Central memory CD8-positive, alpha-beta T cell (primary cell): Measurements from ENCODE around the gene CPSF4.

Source experiments
- ATAC-seq: fragments of 150-1000 bp; cut with Tn5 transposase; replicated peaks from 2 replicates; pipeline ENCODE4 v1.10.0; 2022; ENCODE audit warnings: mild to moderate bottlenecking, moderate FRiP score, moderate number of reproducible peaks; ENCODE audit not compliant: poor library complexity, severe bottlenecking; ENCODE audit errors: extremely low read depth
- DNase-seq, 2 donors: peaks; one replicate each; pipeline ENCODE4 v3.0.0; 2021; ENCODE audit warnings: low spot score in 2 of 2
- H3K27ac Mint-ChIP-seq: one replicate; pipeline ENCODE4 v1.8.0; 2022; ENCODE audit warnings: low read depth, mild to moderate bottlenecking, moderate library complexity, mixed read lengths
- H3K27me3 Mint-ChIP-seq: one replicate; pipeline ENCODE4 v1.8.0; 2022; ENCODE audit warnings: mixed read lengths
- H3K36me3 Mint-ChIP-seq: one replicate; pipeline ENCODE4 v1.8.0; 2022; ENCODE audit warnings: mild to moderate bottlenecking, moderate library complexity, mixed read lengths; ENCODE audit not compliant: insufficient read depth
- H3K4me1 Mint-ChIP-seq: one replicate; pipeline ENCODE4 v1.8.0; 2022; ENCODE audit warnings: mixed read lengths
- H3K4me3 Mint-ChIP-seq: one replicate; pipeline ENCODE4 v1.8.0; 2022; ENCODE audit warnings: mild to moderate bottlenecking, moderate library complexity, mixed read lengths
- H3K9me3 Mint-ChIP-seq: one replicate; pipeline ENCODE4 v1.8.0; 2022; ENCODE audit warnings: mixed read lengths

CPSF4 gene

DNA sequence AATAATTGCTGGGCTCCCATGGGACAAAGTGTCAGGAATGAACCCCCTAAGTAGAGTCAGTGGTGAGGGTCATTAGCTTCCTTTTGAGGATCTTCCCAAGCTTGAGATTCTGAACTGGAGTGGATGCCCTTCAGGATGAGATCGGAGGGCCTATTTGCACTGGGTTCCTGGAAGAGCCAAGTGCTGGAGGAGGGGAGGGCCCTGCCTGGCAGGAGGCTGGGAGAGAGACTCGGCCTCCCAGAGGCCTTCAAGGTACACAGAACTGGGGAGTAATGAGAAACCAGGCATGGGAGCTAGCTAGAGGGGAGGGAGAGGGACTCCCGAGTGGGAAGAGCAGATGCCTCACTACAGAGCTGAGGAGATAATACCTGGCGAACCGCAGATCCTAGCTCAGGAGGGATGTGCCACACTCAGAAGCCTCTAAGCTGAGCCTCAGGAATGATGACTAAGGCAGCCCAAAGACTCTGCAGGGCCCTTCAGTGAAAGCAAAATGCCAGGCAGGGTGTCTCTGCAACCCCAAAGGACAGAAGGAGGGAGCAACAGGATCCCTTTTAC, 39.8 kb upstream of the CPSF4 start:
- ATAC-seq (no peak), DNase-seq (no peak)
- Mint-ChIP-seq H3K36me3 (peaks cover 63% of the 10 kb centered on the region), H3K9me3 (no peaks in the 10 kb centered on the region), H3K27ac (peak overlapping the region; percentile 75), H3K4me3 (no peak overlapping the region), H3K27me3 (no peaks in the 10 kb centered on the region), H3K4me1 (peaks cover 40% of the 10 kb centered on the region)

DNA sequence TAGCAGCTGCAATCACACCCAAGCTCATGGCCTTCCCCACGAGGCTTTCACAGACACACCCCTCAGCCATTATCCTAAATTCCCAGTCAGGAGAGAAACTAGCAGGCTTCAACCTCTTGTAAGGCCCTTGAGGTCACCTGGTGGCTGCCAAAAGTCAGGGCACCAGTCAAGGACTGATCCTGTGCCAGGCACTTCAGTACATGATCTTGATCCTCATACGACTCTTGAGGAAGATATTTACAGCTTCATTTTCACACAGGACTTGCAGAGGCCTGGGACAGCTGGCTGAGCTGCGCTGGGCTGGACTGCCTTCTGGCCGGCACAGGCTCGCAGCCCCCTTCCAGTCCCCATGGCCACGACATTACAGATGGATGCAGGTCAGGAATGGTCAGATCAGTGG, 39.1 kb upstream of the CPSF4 start:
- H3K27me3 Mint-ChIP-seq, result no peaks in the 10 kb centered on the region
- peak overlapping the region; percentile 75 for H3K27ac Mint-ChIP-seq
- no peak for ATAC-seq
- H3K4me1 Mint-ChIP-seq, result peaks cover 41% of the 10 kb centered on the region
- H3K9me3 Mint-ChIP-seq, result no peaks in the 10 kb centered on the region
- no peak for DNase-seq
- H3K36me3 Mint-ChIP-seq, result peaks cover 58% of the 10 kb centered on the region
- H3K4me3 Mint-ChIP-seq, result no peak overlapping the region

DNA sequence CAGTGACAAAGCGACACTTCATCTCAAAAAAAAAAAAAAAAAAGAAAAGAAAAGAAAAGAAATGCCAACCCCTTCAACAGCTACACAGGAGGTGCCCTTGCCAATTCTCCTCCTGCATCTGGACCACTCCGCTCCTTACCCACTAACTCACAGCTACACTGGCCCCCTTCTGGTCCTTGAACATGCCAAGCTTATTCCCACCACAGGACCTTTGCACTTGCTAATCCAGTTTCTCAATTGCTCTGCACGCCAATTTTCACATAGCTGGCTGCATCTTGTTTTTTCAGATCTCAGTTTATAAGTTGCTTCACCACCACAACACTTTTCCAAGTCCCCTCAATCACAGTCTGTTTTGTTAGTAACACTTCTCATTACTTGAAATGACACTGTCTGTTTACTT, 35.9 kb upstream of the CPSF4 start:
- Mint-ChIP-seq H3K36me3 (peaks cover 44% of the 10 kb centered on the region), H3K4me3 (no peak overlapping the region), H3K27me3 (no peaks in the 10 kb centered on the region), H3K4me1 (peaks cover 51% of the 10 kb centered on the region), H3K9me3 (no peaks in the 10 kb centered on the region), H3K27ac (peak overlapping the region; percentile 38)
- no peak for ATAC-seq
- no peak for DNase-seq

DNA sequence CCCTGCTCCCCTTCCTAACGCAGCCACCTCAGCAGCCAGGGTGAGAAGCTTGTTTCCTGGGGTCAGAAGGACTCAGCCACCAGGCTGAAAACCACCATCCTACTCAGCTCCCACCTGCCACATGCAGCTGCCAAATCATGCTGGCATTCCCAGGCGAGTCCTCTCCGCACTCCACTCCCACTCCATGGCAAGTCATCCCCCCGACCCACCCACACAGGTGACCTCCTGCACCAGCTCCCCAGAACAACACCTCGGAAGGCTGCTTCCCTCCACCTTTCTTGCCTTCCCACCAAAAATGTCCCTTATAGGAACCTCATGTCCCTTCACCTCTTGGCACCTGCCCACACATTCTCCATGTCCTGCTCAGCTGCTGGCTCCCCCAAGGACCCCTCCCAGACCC, 35.0 kb upstream of the CPSF4 start:
- no peak for ATAC-seq
- peaks cover 49% of the 10 kb centered on the region for H3K36me3 Mint-ChIP-seq
- peaks cover 48% of the 10 kb centered on the region for H3K4me1 Mint-ChIP-seq

DNA sequence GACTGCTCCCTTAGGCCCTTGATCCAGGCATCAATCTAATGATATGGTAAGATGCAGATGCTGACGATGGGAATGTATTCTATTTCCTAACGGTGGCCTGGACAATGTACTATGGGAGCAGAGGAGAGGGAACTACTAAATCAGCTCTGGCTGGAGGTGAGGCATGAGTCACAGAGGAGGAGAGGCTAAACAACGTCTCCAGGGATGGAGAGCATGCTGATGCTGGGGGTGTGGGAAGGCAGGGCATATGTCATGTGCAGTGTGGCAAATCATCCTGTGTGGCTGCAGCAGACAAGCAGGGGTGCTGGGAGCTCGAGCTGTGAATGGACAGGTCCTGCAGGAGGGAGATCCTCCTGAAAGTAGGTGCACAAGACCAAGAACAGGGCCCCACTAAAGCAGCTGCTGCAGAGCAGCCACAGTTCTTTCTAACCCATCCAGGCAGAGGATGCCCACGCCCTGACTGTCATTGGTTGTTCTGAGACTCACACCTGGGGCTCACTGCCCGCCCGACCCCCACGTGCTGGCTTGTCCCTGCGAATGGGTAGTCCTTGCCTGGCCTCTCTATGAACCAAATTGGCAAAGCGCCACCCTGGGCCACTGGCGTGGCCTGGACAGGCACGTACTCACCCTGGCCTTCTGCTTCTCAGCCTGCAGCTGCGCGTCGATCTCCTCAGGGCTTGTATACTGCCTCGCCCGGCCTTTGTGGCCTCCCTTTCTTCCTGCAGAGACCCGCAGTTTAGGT, 34.3 kb upstream of the CPSF4 start:
- ATAC-seq, result no peak
- Mint-ChIP-seq H3K4me1 (peaks cover 50% of the 10 kb centered on the region), H3K4me3 (no peak overlapping the region), H3K27ac (no peak overlapping the region), H3K36me3 (peaks cover 52% of the 10 kb centered on the region), H3K27me3 (no peaks in the 10 kb centered on the region), H3K9me3 (no peaks in the 10 kb centered on the region)
- DNase-seq, result no peak

More for the DNA sequence above, 35.0 kb upstream of the CPSF4 start:
- Mint-ChIP-seq H3K27me3 (no peaks in the 10 kb centered on the region), H3K4me3 (no peak overlapping the region), H3K9me3 (no peaks in the 10 kb centered on the region), H3K27ac (peak overlapping the region; percentile 38)
- DNase-seq, result no peak

DNA sequence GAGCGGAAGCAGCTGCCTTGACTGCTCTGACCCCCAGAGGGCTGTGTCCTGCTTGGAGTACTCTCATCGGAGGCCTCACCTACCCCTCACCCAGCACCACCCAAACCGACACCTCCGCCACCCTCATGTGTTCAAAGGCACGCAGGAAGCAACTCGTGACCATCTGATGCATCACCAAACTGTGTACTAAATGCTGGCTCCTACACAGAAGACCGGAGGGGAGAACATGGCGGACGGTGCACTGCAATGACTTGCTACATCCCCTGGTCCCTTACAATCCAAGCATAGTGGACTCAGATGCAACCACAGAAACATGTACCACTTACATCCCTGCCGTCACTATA, 33.8 kb upstream of the CPSF4 start:
- no peak for ATAC-seq

DNA sequence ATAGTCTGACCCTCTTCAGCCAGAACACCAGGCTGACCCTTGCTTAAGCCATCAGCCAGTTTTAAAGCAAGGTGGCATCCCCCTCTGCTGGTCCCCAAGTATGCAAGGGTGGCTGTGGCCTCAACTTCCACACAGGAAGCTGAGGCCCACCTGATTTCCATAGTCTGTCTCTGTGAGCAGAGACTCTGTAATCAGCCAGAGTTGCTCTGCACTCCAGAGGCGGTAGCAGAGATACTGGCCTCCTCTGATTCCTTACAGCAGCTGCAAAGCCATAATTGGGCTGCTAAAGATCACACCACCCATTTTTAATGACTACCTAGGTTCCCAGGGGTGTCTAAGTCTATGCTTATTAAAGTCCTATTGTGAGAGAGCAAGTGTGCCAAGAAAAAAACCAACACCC, 32.2 kb upstream of the CPSF4 start:
- ATAC-seq (no peak), DNase-seq (no peak)
- no peaks in the 10 kb centered on the region for H3K27me3 Mint-ChIP-seq
- peaks cover 60% of the 10 kb centered on the region for H3K36me3 Mint-ChIP-seq
- H3K4me1 Mint-ChIP-seq, result peaks cover 59% of the 10 kb centered on the region
- H3K27ac Mint-ChIP-seq, result peak overlapping the region; percentile 95
- H3K4me3 Mint-ChIP-seq, result peak overlapping the region; percentile 93
- no peaks in the 10 kb centered on the region for H3K9me3 Mint-ChIP-seq

More for the DNA sequence above, 33.8 kb upstream of the CPSF4 start:
- DNase-seq, result peak in 1 of 2 donors; percentile 18
- no peak overlapping the region for H3K4me3 Mint-ChIP-seq
- peaks cover 56% of the 10 kb centered on the region for H3K4me1 Mint-ChIP-seq
- peak overlapping the region; percentile 29 for H3K27ac Mint-ChIP-seq
- peaks cover 53% of the 10 kb centered on the region for H3K36me3 Mint-ChIP-seq
- no peaks in the 10 kb centered on the region for H3K27me3 Mint-ChIP-seq
- no peaks in the 10 kb centered on the region for H3K9me3 Mint-ChIP-seq

DNA sequence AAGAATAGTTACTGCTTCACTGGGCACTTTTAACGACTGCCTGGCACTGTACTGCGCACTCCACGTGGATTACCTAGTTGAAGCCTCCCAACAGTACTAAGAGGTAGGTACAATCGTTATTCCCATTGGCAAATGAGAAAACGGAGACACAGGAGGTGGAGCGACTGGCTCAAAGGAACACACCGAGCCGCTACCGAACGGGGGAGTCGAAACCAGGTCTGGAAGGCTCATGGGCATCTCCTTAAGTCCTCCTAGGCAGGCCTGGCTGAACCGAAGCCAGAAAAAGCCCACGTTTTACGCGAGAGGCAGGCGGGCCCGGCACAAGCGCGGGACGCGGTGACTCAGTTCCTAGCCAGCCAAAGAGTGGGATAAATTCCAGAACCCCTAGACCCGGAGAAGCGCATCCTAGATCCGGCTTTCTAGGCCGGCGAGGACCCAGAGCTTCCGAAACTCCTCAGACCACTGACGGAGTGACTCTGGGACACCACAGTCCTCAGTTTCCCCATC, 30.8 kb upstream of the CPSF4 start:
- peaks cover 64% of the 10 kb centered on the region for H3K36me3 Mint-ChIP-seq
- ATAC-seq, result peak; percentile 27
- H3K27me3 Mint-ChIP-seq, result no peaks in the 10 kb centered on the region
- DNase-seq, result peak in 1 of 2 donors; percentile 16
- H3K27ac Mint-ChIP-seq, result peak overlapping the region; percentile 95
- H3K4me1 Mint-ChIP-seq, result peaks cover 58% of the 10 kb centered on the region
- H3K4me3 Mint-ChIP-seq, result peak overlapping the region; percentile 93
- no peaks in the 10 kb centered on the region for H3K9me3 Mint-ChIP-seq

DNA sequence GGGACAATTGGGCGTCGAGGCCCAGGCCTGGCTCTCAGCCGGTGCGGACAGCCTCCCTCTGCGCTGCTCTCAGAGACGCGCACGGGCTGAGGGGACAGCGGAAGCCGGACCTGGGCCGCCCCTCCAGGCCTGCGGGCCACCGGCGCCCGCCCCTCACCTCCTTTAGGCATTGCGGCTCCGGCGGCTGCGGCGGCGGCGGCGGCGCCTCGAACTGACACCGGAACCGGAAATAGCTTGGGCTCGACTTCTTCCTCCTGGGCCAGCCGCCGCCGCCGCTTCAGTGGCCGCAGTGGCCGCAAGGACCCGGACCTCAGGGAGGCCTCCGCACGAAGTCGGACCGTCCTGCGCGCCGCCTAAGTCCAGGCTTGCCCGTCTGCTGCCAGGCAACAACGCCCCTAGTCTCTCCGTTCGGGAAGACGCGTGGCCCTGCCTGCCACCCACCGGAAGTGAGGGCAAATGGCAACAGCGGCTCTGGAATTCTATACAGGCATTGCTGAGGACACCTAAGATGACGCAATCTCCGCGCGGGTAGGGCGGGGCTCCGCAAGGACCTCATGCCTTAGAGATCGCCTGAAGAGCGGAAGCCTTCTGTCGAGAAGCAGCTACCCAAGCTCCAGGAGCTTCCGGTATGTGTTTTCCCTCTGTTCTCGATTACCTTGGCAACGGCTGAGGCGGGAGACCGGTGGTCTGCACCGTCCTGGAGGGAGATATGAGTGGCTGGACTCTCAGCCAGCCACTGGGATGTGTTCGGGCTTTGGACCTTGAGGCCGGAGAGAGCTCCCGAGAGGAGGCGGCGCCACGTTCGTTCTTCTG, 30.2 kb upstream of the CPSF4 start, which contains the start of the genes BUD31 and PDAP1:
TSS of gene BUD31 (plus strand) at position 591 of the 813 bp plus-strand sequence. CDS start 2,124 bp downstream, outside the sequence.
TSS of gene PDAP1 (minus strand) at position 219 of the 813 bp plus-strand sequence. CDS start at position 170, 49 bp downstream.
- Mint-ChIP-seq H3K9me3 (no peaks in the 10 kb centered on the region), H3K4me1 (peaks cover 55% of the 10 kb centered on the region), H3K27me3 (no peaks in the 10 kb centered on the region), H3K36me3 (peaks cover 62% of the 10 kb centered on the region), H3K4me3 (peak within 1 kb of the TSS; percentile 93), H3K27ac (peak within 1 kb of the TSS; percentile 95)
- peak; percentile 82 for ATAC-seq
- peak; percentile 97 to 99 for DNase-seq

DNA sequence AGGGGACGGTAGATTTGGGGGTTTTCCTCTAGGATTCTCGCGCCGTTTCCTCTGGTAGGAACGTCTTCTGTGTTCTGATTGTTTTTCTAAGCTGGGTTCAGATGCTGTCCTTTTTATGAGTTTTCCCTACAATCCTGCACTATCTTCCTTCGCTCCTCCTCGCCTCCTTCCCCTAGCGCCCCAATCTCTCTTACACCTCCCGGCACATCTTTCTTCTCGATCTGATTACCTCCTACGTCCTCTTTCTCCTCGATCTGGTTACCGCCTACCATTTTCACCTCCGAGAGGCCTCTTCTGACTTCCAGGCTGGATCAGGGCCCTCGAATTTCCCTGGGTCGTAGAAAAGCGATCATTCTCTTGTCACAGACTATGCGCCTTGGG, 29.6 kb upstream of the CPSF4 start:
- H3K4me3 Mint-ChIP-seq, result peak overlapping the region; percentile 93
- H3K27me3 Mint-ChIP-seq, result no peaks in the 10 kb centered on the region
- peaks cover 58% of the 10 kb centered on the region for H3K36me3 Mint-ChIP-seq
- H3K4me1 Mint-ChIP-seq, result peaks cover 49% of the 10 kb centered on the region
- no peaks in the 10 kb centered on the region for H3K9me3 Mint-ChIP-seq
- DNase-seq (no peak), ATAC-seq (peak; percentile 14)
- peak overlapping the region; percentile 95 for H3K27ac Mint-ChIP-seq

DNA sequence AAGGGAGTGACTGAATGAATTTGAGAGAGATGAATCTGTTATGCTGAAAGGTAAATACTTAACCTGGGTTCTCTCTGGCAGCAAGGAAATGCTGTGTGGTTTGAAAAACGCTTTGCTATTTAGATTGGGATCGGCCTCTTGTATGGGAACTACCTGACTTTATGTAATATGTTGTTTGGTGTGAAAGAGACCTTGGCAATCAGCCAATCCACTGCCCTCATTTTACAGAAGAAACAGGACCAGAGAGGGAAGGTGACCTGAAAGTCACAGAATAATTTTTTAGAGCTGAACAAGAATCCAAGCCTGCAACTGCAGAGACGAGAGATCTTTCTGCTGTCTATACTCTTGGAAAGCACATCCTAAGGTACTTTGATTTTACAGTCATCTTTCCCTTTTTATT, 28.9 kb upstream of the CPSF4 start:
- Mint-ChIP-seq H3K27me3 (no peaks in the 10 kb centered on the region), H3K4me1 (peaks cover 49% of the 10 kb centered on the region), H3K27ac (peak overlapping the region; percentile 95), H3K4me3 (peak overlapping the region; percentile 93), H3K36me3 (peaks cover 64% of the 10 kb centered on the region), H3K9me3 (no peaks in the 10 kb centered on the region)
- ATAC-seq (no peak), DNase-seq (no peak)

DNA sequence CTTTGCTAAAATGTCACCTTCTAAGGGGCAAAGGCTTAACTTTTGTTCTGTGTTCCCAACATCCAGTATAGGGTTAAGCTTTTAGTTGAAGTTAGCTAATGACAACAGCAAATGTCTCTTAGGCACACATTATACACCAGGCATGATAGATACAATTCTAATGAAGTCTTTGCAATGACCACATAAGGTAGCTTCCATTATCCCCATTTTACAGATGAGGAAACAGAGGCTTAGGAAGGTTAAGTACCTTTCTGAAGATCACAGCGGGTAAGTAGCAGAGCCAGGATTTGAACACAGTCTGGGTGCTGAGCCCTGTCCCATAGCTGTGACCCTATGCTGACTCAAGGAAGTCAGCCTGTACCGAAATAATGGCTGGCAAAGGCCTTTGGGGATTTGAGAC, 28.1 kb upstream of the CPSF4 start:
- Mint-ChIP-seq H3K27ac (peak overlapping the region; percentile 95), H3K4me3 (peak overlapping the region; percentile 93), H3K36me3 (peaks cover 65% of the 10 kb centered on the region), H3K4me1 (peaks cover 55% of the 10 kb centered on the region), H3K9me3 (no peaks in the 10 kb centered on the region), H3K27me3 (no peaks in the 10 kb centered on the region)
- ATAC-seq (no peak), DNase-seq (no peak)
